ENCODE measurements around the gene AVEN. TPM values are rescaled to one million over a fixed set of nuclear protein-coding genes. Genes with fewer than 3 reads are reported as not detected.
"Not testable (repeated sequence)": the region's sequence is repeated elsewhere in the genome, so short reads cannot be mapped to it uniquely, and the experiment has no call there.

The AVEN gene
- total and polyA plus RNA-seq, 2 donors (not counting 1 experiment from before 2014, with no cell fraction given), result 16.0 to 19.2 TPM

DNA sequence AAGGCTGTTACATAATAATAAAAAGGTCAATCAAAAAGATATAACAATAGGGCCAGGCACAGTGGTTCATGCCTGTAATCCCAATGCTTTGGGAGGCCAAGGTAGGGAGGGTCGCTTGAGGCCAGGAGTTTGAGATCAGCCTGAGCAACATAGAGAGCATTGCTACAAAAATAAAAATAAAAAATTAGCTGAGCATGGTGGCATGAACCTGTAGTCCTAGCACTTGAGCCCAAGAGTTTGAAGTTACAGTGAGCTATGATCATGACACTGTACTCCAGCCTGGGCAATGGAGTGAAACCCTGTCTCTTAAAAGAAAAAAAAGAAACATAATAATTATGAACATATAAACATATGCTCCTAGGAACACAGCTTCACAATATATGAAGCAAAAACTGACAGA is 29.3 kb downstream of the AVEN start:
- no peaks in the 10 kb centered on the region for H3K9me3 ChIP-seq (ENCODE audit: control insufficient read depth, insufficient read depth, low read depth, low read length)
- H3K4me2 ChIP-seq (ENCODE audit: extremely low read depth, insufficient read depth, low read length), result no peak overlapping the region
- no peaks in the 10 kb centered on the region for H3K36me3 ChIP-seq (ENCODE audit: control insufficient read depth, insufficient read depth, low read length)
- no peak for DNase-seq (ENCODE audit: low read depth in 2 of 2)
- H3K4me1 ChIP-seq (ENCODE audit: control insufficient read depth, extremely low read depth, insufficient read depth, low read length), result no peaks in the 10 kb centered on the region
- H2AFZ ChIP-seq (ENCODE audit: low read length), result no peak overlapping the region
- no peak for TF ChIP-seq EZH2 (IDR thresholded peaks at IDR 0.05; ENCODE audit: low read length, missing control alignments)
- TF ChIP-seq, protein P1, sequence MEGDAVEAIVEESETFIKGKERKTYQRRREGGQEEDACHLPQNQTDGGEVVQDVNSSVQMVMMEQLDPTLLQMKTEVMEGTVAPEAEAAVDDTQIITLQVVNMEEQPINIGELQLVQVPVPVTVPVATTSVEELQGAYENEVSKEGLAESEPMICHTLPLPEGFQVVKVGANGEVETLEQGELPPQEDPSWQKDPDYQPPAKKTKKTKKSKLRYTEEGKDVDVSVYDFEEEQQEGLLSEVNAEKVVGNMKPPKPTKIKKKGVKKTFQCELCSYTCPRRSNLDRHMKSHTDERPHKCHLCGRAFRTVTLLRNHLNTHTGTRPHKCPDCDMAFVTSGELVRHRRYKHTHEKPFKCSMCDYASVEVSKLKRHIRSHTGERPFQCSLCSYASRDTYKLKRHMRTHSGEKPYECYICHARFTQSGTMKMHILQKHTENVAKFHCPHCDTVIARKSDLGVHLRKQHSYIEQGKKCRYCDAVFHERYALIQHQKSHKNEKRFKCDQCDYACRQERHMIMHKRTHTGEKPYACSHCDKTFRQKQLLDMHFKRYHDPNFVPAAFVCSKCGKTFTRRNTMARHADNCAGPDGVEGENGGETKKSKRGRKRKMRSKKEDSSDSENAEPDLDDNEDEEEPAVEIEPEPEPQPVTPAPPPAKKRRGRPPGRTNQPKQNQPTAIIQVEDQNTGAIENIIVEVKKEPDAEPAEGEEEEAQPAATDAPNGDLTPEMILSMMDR (conservative IDR thresholded peaks at IDR 0.05 in 1 of 2, IDR thresholded peaks at IDR 0.05 in 1 of 2; ENCODE audit: low read depth in 1 of 2, low read length in 2 of 2), result no peak
- H4K20me1 ChIP-seq (ENCODE audit: control insufficient read depth, extremely low read depth, insufficient read depth, low read length), result no peaks in the 10 kb centered on the region
- H3K27ac ChIP-seq (ENCODE audit: insufficient read depth, low read length), result no peak overlapping the region
- no peaks in the 10 kb centered on the region for H3K79me2 ChIP-seq (ENCODE audit: control insufficient read depth, insufficient read depth, low read length)
- H3K4me3 ChIP-seq (replicated peaks in 1 of 4; ENCODE audit: control extremely low read depth in 1 of 4, insufficient read depth in 1 of 4, low read depth in 3 of 4, low read length in 4 of 4), result no peak overlapping the region
- no peaks in the 10 kb centered on the region for H3K27me3 ChIP-seq (ENCODE audit: control insufficient read depth, insufficient read depth, low read length)
- H3K9ac ChIP-seq (ENCODE audit: insufficient read depth, low read length), result no peak overlapping the region

DNA sequence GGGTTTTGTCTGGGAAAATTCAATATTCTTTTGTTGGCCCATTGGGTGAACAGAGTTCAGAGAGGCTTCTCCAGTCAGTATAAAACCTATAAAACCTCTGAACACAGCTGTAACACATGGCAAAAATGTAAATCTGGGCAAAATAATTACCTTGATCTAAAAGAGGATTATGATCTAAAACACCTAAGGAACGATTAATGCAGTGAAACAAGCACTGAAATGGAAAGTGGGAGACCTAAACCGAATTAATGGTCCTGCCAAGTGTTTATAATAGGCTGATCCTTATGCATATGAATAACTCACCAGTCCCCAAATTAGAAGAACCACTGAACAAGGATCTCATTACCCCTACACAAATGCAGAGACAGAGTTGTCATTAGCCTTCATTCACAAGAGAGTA is 32.6 kb downstream of the AVEN start:
- no peaks in the 10 kb centered on the region for H4K20me1 ChIP-seq (ENCODE audit: control insufficient read depth, extremely low read depth, insufficient read depth, low read length)
- no peaks in the 10 kb centered on the region for H3K79me2 ChIP-seq (ENCODE audit: control insufficient read depth, insufficient read depth, low read length)
- no peaks in the 10 kb centered on the region for H3K27me3 ChIP-seq (ENCODE audit: control insufficient read depth, insufficient read depth, low read length)
- H2AFZ ChIP-seq (ENCODE audit: low read length), result no peak overlapping the region
- H3K27ac ChIP-seq (ENCODE audit: insufficient read depth, low read length), result no peak overlapping the region
- H3K4me2 ChIP-seq (ENCODE audit: extremely low read depth, insufficient read depth, low read length), result no peak overlapping the region
- no peaks in the 10 kb centered on the region for H3K36me3 ChIP-seq (ENCODE audit: control insufficient read depth, insufficient read depth, low read length)
- no peaks in the 10 kb centered on the region for H3K9me3 ChIP-seq (ENCODE audit: control insufficient read depth, insufficient read depth, low read depth, low read length)
- H3K4me1 ChIP-seq (ENCODE audit: control insufficient read depth, extremely low read depth, insufficient read depth, low read length), result no peaks in the 10 kb centered on the region
- TF ChIP-seq EZH2 (IDR thresholded peaks at IDR 0.05; ENCODE audit: low read length, missing control alignments), result no peak
- TF ChIP-seq, protein P1 (conservative IDR thresholded peaks at IDR 0.05 in 1 of 2, IDR thresholded peaks at IDR 0.05 in 1 of 2; ENCODE audit: low read depth in 1 of 2, low read length in 2 of 2), result no peak
- no peak for DNase-seq (ENCODE audit: low read depth in 2 of 2)
- no peak overlapping the region for H3K4me3 ChIP-seq (replicated peaks in 1 of 4; ENCODE audit: control extremely low read depth in 1 of 4, insufficient read depth in 1 of 4, low read depth in 3 of 4, low read length in 4 of 4)
- no peak overlapping the region for H3K9ac ChIP-seq (ENCODE audit: insufficient read depth, low read length)

- TF ChIP-seq, protein P1 (conservative IDR thresholded peaks at IDR 0.05 in 1 of 2, IDR thresholded peaks at IDR 0.05 in 1 of 2; ENCODE audit: low read depth in 1 of 2, low read length in 2 of 2), result no peak
- TF ChIP-seq EZH2 (IDR thresholded peaks at IDR 0.05; ENCODE audit: low read length, missing control alignments), result no peak
- no peak for DNase-seq (ENCODE audit: low read depth in 2 of 2)
- no peaks in the 10 kb centered on the region for H3K36me3 ChIP-seq (ENCODE audit: control insufficient read depth, insufficient read depth, low read length)
- no peaks in the 10 kb centered on the region for H4K20me1 ChIP-seq (ENCODE audit: control insufficient read depth, extremely low read depth, insufficient read depth, low read length)
- H3K9me3 ChIP-seq (ENCODE audit: control insufficient read depth, insufficient read depth, low read depth, low read length), result no peaks in the 10 kb centered on the region
- H3K4me2 ChIP-seq (ENCODE audit: extremely low read depth, insufficient read depth, low read length), result no peak overlapping the region
- no peaks in the 10 kb centered on the region for H3K79me2 ChIP-seq (ENCODE audit: control insufficient read depth, insufficient read depth, low read length)
- H3K4me1 ChIP-seq (ENCODE audit: control insufficient read depth, extremely low read depth, insufficient read depth, low read length), result no peaks in the 10 kb centered on the region
- H3K27me3 ChIP-seq (ENCODE audit: control insufficient read depth, insufficient read depth, low read length), result no peaks in the 10 kb centered on the region
- H3K4me3 ChIP-seq (replicated peaks in 1 of 4; ENCODE audit: control extremely low read depth in 1 of 4, insufficient read depth in 1 of 4, low read depth in 3 of 4, low read length in 4 of 4), result no peak overlapping the region
- H3K9ac ChIP-seq (ENCODE audit: insufficient read depth, low read length), result no peak overlapping the region
- H3K27ac ChIP-seq (ENCODE audit: insufficient read depth, low read length), result no peak overlapping the region
- no peak overlapping the region for H2AFZ ChIP-seq (ENCODE audit: low read length)
These were observed 37.5 kb downstream of the AVEN start for GRCh38 chr15:34001536-34001935.

DNA sequence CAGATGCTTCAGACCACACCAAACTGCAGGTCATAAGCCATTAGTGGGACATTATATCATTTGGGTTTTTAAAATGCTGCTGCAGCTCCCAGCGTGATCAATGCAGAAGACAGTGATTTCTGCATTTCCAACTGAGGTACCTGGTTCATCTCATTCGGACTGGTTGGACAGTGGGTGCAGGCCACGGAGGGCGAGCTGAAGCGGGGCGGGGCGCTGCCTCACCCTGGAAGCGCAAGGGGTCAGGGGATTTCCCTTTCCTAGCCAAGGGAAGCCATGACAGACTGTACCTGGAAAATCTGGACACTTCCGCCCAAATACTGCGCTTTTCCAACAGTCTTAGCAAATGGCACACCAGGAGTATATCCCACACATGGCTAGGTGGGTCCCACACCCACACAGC is 43.3 kb downstream of the AVEN start:
- not testable (repeated sequence) for H3K27ac ChIP-seq (ENCODE audit: insufficient read depth, low read length); DNase-seq (ENCODE audit: low read depth in 2 of 2); H3K9me3 ChIP-seq (ENCODE audit: control insufficient read depth, insufficient read depth, low read depth, low read length); H3K9ac ChIP-seq (ENCODE audit: insufficient read depth, low read length); H3K4me3 ChIP-seq (replicated peaks in 1 of 4; ENCODE audit: control extremely low read depth in 1 of 4, insufficient read depth in 1 of 4, low read depth in 3 of 4, low read length in 4 of 4); H3K4me2 ChIP-seq (ENCODE audit: extremely low read depth, insufficient read depth, low read length); H3K4me1 ChIP-seq (ENCODE audit: control insufficient read depth, extremely low read depth, insufficient read depth, low read length); H3K79me2 ChIP-seq (ENCODE audit: control insufficient read depth, insufficient read depth, low read length); H3K36me3 ChIP-seq (ENCODE audit: control insufficient read depth, insufficient read depth, low read length); H3K27me3 ChIP-seq (ENCODE audit: control insufficient read depth, insufficient read depth, low read length); H4K20me1 ChIP-seq (ENCODE audit: control insufficient read depth, extremely low read depth, insufficient read depth, low read length); H2AFZ ChIP-seq (ENCODE audit: low read length)
